ENCODE results near the gene BRF1.

BRF1 gene

GRCh38 chr14:105215602-105216001 is 85.2 kb downstream of the BRF1 start:
- Histone ChIP-seq H3K27me3 (ENCODE audit: control insufficient read depth, insufficient read depth, low read length) (no peaks in the 10 kb centered on the region), H3K4me3 (ENCODE audit: low read depth, low read length) (no peak overlapping the region), H3K4me1 (ENCODE audit: control insufficient read depth, insufficient read depth, low read length) (no peaks in the 10 kb centered on the region), H3K36me3 (ENCODE audit: control insufficient read depth, insufficient read depth, low read length) (peaks cover 21% of the 10 kb centered on the region), H3K9me3 (ENCODE audit: control insufficient read depth, insufficient read depth, low read length) (no peaks in the 10 kb centered on the region), H3K9ac (ENCODE audit: low read depth, low read length) (no peak overlapping the region)

- Histone ChIP-seq H3K36me3 (ENCODE audit: control insufficient read depth, insufficient read depth, low read length) (peaks cover 26% of the 10 kb centered on the region), H3K4me3 (ENCODE audit: low read depth, low read length) (no peak overlapping the region), H3K9ac (ENCODE audit: low read depth, low read length) (no peak overlapping the region), H3K9me3 (ENCODE audit: control insufficient read depth, insufficient read depth, low read length) (no peaks in the 10 kb centered on the region), H3K27me3 (ENCODE audit: control insufficient read depth, insufficient read depth, low read length) (no peaks in the 10 kb centered on the region), H3K4me1 (ENCODE audit: control insufficient read depth, insufficient read depth, low read length) (no peaks in the 10 kb centered on the region)
Measured at GRCh38 chr14:105214324-105214915, 86.4 kb downstream of the BRF1 start.

GRCh38 chr14:105213361-105213760 is 87.4 kb downstream of the BRF1 start:
- Histone ChIP-seq H3K27me3 (ENCODE audit: control insufficient read depth, insufficient read depth, low read length) (no peaks in the 10 kb centered on the region), H3K4me1 (ENCODE audit: control insufficient read depth, insufficient read depth, low read length) (no peaks in the 10 kb centered on the region), H3K36me3 (ENCODE audit: control insufficient read depth, insufficient read depth, low read length) (peaks cover 18% of the 10 kb centered on the region), H3K9ac (ENCODE audit: low read depth, low read length) (no peak overlapping the region), H3K9me3 (ENCODE audit: control insufficient read depth, insufficient read depth, low read length) (no peaks in the 10 kb centered on the region), H3K4me3 (ENCODE audit: low read depth, low read length) (no peak overlapping the region)

GRCh38 chr14:105212541-105213300 is 88.1 kb downstream of the BRF1 start:
- Histone ChIP-seq H3K27me3 (ENCODE audit: control insufficient read depth, insufficient read depth, low read length) (no peaks in the 10 kb centered on the region), H3K4me1 (ENCODE audit: control insufficient read depth, insufficient read depth, low read length) (no peaks in the 10 kb centered on the region), H3K36me3 (ENCODE audit: control insufficient read depth, insufficient read depth, low read length) (peaks cover 14% of the 10 kb centered on the region), H3K9ac (ENCODE audit: low read depth, low read length) (no peak overlapping the region), H3K4me3 (ENCODE audit: low read depth, low read length) (no peak overlapping the region), H3K9me3 (ENCODE audit: control insufficient read depth, insufficient read depth, low read length) (no peaks in the 10 kb centered on the region)

- no peaks in the 10 kb centered on the region for H3K9me3 ChIP-seq (ENCODE audit: control insufficient read depth, insufficient read depth, low read length)
- no peak overlapping the region for H3K4me3 ChIP-seq (ENCODE audit: low read depth, low read length)
- H3K9ac ChIP-seq (ENCODE audit: low read depth, low read length) = no peak overlapping the region
- peaks cover 11% of the 10 kb centered on the region for H3K36me3 ChIP-seq (ENCODE audit: control insufficient read depth, insufficient read depth, low read length)
- H3K27me3 ChIP-seq (ENCODE audit: control insufficient read depth, insufficient read depth, low read length) = no peaks in the 10 kb centered on the region
- H3K4me1 ChIP-seq (ENCODE audit: control insufficient read depth, insufficient read depth, low read length) = no peaks in the 10 kb centered on the region
Measured at GRCh38 chr14:105211758-105212089, 89.1 kb downstream of the BRF1 start.

GRCh38 chr14:105211086-105211757 is 89.6 kb downstream of the BRF1 start:
- peaks cover 11% of the 10 kb centered on the region for H3K36me3 ChIP-seq (ENCODE audit: control insufficient read depth, insufficient read depth, low read length)

GRCh38 chr14:105210266-105211025 is 90.4 kb downstream of the BRF1 start:
- H3K36me3 ChIP-seq (ENCODE audit: control insufficient read depth, insufficient read depth, low read length) = peaks cover 11% of the 10 kb centered on the region
- H3K4me1 ChIP-seq (ENCODE audit: control insufficient read depth, insufficient read depth, low read length) = no peaks in the 10 kb centered on the region
- H3K9ac ChIP-seq (ENCODE audit: low read depth, low read length) = no peak overlapping the region
- no peaks in the 10 kb centered on the region for H3K27me3 ChIP-seq (ENCODE audit: control insufficient read depth, insufficient read depth, low read length)
- H3K4me3 ChIP-seq (ENCODE audit: low read depth, low read length) = no peak overlapping the region
- H3K9me3 ChIP-seq (ENCODE audit: control insufficient read depth, insufficient read depth, low read length) = no peaks in the 10 kb centered on the region

More at GRCh38 chr14:105211086-105211757, 89.6 kb downstream of the BRF1 start:
- Histone ChIP-seq H3K4me3 (ENCODE audit: low read depth, low read length) (no peak overlapping the region), H3K27me3 (ENCODE audit: control insufficient read depth, insufficient read depth, low read length) (no peaks in the 10 kb centered on the region), H3K4me1 (ENCODE audit: control insufficient read depth, insufficient read depth, low read length) (no peaks in the 10 kb centered on the region), H3K9ac (ENCODE audit: low read depth, low read length) (no peak overlapping the region), H3K9me3 (ENCODE audit: control insufficient read depth, insufficient read depth, low read length) (no peaks in the 10 kb centered on the region)

- Histone ChIP-seq H3K4me1 (ENCODE audit: control insufficient read depth, insufficient read depth, low read length) (no peaks in the 10 kb centered on the region), H3K36me3 (ENCODE audit: control insufficient read depth, insufficient read depth, low read length) (peaks cover 11% of the 10 kb centered on the region), H3K9me3 (ENCODE audit: control insufficient read depth, insufficient read depth, low read length) (no peaks in the 10 kb centered on the region), H3K4me3 (ENCODE audit: low read depth, low read length) (no peak overlapping the region), H3K27me3 (ENCODE audit: control insufficient read depth, insufficient read depth, low read length) (no peaks in the 10 kb centered on the region), H3K9ac (ENCODE audit: low read depth, low read length) (no peak overlapping the region)
Measured at GRCh38 chr14:105209646-105210045, 91.2 kb downstream of the BRF1 start.

- H3K4me1 ChIP-seq (ENCODE audit: control insufficient read depth, insufficient read depth, low read length) = no peaks in the 10 kb centered on the region
Measured at GRCh38 chr14:105209091-105209490, 91.7 kb downstream of the BRF1 start.

GRCh38 chr14:105208738-105209075 is 92.1 kb downstream of the BRF1 start:
- H3K9ac ChIP-seq (ENCODE audit: low read depth, low read length) = no peak overlapping the region
- H3K36me3 ChIP-seq (ENCODE audit: control insufficient read depth, insufficient read depth, low read length) = peaks cover 8% of the 10 kb centered on the region
- no peaks in the 10 kb centered on the region for H3K9me3 ChIP-seq (ENCODE audit: control insufficient read depth, insufficient read depth, low read length)
- H3K4me3 ChIP-seq (ENCODE audit: low read depth, low read length) = no peak overlapping the region
- H3K4me1 ChIP-seq (ENCODE audit: control insufficient read depth, insufficient read depth, low read length) = no peaks in the 10 kb centered on the region
- no peaks in the 10 kb centered on the region for H3K27me3 ChIP-seq (ENCODE audit: control insufficient read depth, insufficient read depth, low read length)

More at GRCh38 chr14:105209091-105209490, 91.7 kb downstream of the BRF1 start:
- Histone ChIP-seq H3K27me3 (ENCODE audit: control insufficient read depth, insufficient read depth, low read length) (no peaks in the 10 kb centered on the region), H3K36me3 (ENCODE audit: control insufficient read depth, insufficient read depth, low read length) (peaks cover 8% of the 10 kb centered on the region), H3K9ac (ENCODE audit: low read depth, low read length) (no peak overlapping the region), H3K4me3 (ENCODE audit: low read depth, low read length) (no peak overlapping the region), H3K9me3 (ENCODE audit: control insufficient read depth, insufficient read depth, low read length) (no peaks in the 10 kb centered on the region)

- H3K36me3 ChIP-seq (ENCODE audit: control insufficient read depth, insufficient read depth, low read length) = peaks cover 8% of the 10 kb centered on the region
- no peaks in the 10 kb centered on the region for H3K9me3 ChIP-seq (ENCODE audit: control insufficient read depth, insufficient read depth, low read length)
- no peaks in the 10 kb centered on the region for H3K27me3 ChIP-seq (ENCODE audit: control insufficient read depth, insufficient read depth, low read length)
- no peak overlapping the region for H3K9ac ChIP-seq (ENCODE audit: low read depth, low read length)
- no peaks in the 10 kb centered on the region for H3K4me1 ChIP-seq (ENCODE audit: control insufficient read depth, insufficient read depth, low read length)
- no peak overlapping the region for H3K4me3 ChIP-seq (ENCODE audit: low read depth, low read length)
Measured at GRCh38 chr14:105207996-105208737, 92.6 kb downstream of the BRF1 start.
